Activated CD4-positive, CD25-positive, alpha-beta regulatory T cell (primary cell): Measurements from ENCODE around the gene PKD2L2.
"Not testable (repeated sequence)": the region's sequence is repeated elsewhere in the genome, so short reads cannot be mapped to it uniquely, and the experiment has no call there.

Experiments
- DNase-seq, 4 experiments: peaks; one replicate each; lab custom pipeline; 2025; lab: John Stamatoyannopoulos, UW

The PKD2L2 gene

DNA sequence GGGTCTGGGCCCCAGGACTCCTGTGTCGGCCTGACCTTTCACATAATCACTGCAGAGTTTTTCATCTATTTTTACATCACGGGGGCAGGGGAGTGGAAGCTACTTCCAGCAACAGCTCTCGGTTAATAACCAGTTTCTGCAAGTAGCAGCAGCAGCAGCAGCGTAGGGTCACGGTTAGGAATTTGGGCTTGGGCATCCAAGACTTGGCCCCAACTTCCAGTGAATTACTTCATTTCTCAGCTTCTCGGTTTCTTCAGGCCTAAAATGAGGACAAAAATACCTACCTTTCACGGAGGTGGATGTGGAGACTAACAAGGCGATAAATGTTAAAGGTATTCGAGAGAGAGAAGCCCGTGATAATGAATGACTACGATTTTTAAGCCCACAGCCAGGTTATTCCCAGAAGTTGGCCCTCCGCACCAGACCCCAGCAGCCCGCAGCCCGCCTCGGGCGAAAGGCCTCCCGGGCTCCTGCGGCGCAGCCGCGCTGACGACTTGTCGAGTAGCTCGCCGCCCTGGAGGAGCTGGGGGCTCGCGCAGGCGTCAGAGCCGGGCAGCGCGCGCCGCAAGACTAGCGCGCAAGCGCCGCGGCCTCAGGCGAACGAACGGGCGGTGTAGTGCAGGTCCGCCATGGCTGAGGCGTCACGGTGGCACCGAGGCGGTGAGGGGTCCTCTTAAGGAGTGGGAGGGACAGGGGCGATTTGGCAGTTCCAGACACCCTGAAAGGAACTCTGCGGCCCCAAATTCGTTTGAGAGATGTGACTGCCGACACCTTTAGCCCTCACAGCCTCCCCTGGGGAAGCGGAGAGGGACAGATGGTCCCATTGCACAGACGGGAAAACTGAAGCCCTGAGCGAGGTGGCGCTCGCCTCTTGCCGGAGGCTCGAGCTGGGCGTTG, at the start of gene PKD2L2:
Gene PKD2L2, plus strand, starts transcription at position 595 of the 897 bp plus-strand sequence. Its CDS starts 35 bp downstream, at position 630.
- DNase-seq, result peak; percentile 67 to 72 (median 70)

DNA sequence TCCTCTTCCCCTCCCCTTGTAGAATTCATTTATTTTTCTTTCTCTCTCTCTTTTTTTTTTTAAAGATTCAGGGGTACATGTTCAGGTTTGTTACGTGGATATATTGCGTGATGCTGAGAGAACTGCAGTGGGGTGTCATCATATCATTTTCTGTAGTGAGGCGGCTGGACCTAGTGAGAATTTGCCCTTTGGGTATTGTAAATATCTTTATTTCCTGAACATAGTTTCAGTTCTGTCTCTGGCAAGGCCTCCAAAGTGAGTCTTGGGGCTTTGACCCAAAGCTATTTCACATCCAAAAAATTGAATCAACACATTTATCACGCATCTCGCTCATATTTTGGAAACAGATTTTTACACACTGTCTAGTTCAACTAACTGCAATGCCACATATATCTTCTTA, 47.0 kb upstream of the PKD2L2 start:
- no peak for DNase-seq

DNA sequence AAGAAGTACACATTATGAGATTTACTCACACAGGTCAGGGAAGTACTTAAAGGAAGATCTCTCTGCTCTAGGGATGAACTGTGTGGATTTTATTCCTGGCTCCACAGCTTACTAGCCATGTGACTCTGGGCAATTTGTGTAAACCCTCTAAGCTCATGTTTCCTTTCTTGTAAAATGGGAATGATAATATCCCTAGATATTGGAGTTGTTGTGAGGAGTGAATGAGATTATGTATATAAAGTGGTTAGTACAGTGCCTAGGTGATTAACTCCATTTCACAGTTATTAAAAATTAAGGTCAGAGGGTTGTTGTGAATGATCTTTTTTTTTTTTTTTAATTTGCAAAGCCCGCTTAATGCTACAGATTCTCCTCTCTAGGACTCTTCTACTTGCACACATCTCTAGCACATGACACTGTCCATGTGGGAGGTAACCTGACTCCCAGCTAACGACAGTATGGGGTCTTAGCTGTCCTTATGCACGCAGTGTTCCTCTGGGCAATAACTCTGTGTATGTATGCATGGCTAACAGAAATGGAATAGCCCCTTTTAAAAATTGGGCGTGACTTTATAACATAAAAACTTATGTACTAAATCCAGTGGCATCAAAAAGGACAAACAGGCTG, 45.5 kb upstream of the PKD2L2 start:
- DNase-seq, result no peak

DNA sequence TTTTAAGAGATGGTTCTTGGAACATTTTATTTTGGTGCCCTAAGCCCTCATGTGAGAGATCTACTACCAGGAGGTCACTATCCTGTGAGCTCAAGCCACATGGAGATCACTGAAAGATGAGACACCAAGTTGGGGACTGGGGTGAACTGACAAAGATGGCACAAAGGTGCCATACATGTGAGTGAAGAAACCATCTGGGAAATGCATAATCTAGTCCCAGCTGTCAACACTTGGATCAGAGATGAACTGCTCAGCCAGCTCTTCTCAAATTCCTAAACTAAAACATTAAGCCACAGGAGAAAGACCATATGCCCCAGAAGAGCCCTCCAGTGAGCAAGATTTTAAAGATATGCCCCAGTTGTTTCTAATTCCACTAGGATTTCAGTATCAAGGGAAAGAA, 43.8 kb upstream of the PKD2L2 start:
- no peak for DNase-seq

DNA sequence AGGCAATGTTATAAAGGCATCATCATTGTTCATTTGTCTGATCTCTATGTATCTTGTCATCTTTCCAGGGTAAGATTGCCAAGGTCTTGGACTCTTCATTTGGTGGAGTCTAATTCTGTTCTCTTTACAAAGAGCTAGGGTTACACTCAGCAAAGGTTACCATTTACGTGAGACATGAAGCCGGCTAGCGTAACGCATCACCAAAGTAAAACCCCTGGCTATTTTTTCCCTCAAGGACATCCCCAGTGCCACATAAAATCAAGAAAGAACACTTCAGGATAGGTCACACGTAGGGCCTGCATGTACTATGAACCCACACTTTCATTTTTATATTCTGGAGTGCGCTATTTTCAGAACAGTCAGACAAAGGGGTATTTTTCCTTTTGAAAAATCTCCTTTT, 41.6 kb upstream of the PKD2L2 start:
- no peak for DNase-seq

DNA sequence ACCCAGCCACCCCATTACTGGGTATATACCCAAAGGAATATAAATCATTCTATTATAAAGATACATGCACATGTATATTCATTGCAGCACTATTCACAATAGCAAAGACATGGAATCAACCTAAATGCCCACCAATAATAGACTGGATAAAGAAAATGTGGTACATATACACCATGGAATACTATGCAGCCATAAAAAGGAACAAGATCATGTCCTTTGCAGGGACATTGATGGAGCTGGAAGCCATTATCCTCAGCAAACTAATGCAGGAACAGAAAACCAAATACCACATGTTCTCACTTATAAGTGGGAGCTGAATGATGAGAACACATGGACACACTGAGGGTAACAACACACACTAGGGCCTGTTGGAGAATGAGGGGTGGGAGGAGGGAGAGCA, 36.1 kb upstream of the PKD2L2 start:
- DNase-seq, result not testable (repeated sequence)

DNA sequence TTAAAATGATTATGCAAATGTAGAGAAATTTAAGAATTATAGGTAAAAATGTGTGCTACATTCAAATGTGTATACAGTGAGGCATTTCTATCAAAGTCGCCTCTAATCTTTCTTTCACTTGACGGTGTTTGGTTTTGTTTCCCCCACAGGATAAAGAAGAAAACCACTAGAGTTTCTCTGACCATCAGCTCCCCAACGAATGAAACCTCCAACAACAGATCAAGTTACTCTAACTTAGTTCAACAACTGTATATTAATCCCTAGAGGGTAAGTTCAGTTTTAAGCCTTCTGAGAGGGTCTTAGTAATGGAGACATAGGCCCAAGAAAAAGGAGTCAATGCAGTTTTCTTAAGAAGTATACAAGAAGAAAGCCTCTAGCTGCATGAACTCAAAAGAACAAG, 33.1 kb upstream of the PKD2L2 start:
- DNase-seq, result no peak

DNA sequence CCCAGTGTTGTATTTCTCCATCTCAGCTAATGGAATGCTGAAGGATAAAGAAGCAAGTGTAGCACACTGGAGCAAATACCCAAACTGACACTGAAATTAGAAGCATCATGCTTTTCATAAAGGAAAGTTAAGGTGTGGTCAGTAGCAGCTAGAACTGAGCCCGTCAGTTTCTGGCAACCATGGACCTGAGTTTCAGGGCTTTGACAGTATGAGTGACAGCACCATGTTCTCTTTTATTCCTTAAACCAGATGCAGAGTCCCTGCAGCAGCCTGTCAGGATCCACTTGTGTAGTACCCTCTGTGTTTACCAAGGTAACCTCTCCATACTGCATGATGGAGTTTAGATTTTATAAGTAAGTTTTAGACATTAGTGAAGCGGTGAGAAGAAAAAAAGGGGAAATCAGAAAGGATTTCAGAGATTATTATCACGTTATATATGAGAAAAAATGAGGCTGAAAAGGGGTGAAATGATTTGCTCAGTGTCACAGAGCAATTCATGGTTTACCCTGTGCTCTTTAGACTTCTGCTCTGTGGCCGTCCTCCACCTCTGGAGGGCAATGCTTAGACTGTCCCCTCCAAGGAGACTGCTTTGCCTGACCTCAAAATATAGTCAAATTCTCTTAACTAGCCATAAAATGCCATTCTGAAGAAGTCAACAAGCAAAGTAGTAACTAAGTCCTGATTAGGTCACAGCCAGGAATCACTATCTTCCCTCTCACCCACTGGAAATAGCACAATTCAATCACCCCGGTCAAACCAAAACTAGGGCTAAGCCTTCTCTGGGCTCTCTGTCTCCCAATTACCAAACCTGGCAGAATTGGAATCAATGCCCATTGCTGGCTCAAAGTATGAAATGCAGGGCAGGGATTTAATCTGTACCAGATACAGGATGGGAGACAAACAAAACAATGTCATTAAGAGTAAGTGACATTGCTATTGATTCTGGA, 32.1 kb upstream of the PKD2L2 start:
- DNase-seq, result no peak

DNA sequence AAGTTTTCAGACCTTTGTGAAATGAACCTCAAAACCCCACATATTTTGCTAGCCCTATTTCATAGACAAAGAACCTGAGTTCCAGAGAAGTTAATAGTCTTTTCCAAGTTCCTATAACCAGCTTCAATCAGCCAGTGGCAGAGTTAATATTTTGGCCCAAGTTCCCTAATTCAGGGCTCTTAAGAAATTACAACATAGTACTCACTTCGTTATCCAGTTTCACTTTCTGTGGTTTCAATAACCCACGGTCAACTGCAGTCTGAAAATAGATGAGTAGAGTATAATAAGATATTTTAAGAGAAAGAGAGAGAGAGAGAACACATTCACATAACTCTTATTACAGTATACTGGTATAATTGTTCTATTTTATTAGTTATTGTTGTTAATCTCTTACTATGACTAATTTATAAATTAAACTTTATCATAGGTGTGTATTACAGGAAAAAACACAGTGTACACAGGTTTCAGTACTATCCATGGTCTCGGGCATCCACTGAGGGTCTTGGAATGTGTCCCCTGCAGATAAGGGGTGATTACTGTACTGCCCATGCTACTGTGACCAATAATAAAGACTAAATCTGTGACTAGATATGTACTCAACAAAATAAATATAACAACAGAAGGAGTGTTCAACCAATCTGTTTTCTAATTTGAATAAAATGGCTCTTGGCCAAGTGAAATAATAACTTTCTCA, 30.9 kb upstream of the PKD2L2 start:
- DNase-seq, result no peak

DNA sequence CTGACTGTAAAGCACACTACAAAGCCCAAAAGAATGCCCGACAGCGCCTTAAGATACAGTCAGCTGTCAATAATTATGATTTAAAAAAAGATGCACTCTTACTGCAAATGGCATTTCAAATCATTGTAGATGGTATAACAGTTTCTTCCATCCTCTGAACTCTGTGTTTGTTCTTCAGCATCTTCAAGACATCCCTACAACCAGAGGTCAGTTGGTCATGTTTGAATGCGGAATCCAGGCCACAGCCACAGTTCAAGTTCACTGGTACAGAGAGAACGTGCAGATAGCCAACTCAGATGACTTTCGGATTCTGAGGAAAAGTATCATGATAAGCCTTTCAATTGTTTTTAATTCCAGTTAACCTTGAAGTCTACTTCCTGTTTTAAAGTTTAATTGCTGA, 30.3 kb upstream of the PKD2L2 start:
- no peak for DNase-seq

DNA sequence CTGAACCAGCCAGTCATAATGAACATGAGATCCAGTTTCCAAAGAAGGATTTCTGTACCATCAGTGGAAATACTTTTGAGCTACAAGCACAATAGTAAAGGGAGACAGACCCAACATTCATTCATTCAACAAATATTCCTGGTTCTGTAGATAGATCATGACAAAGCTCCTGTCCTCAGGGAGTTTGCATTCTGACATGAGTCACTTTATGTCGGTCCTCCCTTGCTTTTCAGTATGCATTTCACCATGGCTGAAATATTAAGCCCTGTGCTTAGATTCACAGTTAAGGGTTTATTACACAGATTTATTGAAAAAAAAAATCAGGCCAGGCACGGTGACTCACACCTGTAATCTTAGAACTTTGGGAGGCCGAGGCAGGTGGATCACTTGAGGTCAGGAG, 27.0 kb upstream of the PKD2L2 start:
- no peak for DNase-seq

DNA sequence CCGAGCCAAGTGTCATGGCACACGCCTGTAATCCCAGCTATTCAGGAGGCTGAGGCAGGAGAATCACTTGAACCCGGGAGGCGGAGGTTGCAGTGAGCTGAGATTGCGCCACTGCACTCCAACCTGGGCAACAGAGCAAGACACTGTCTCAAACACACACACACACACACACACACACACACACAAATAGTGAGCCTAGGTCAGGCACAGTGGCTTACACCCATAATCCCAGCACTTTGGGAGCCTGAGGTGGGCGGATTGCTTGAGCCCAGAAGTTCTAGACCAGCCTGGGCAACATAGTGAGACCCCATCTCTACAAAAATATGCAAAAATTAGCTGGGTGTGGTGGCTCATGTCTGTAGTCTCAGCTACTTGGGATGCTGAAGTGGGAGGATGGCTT, 25.6 kb upstream of the PKD2L2 start:
- DNase-seq, result not testable (repeated sequence)

DNA sequence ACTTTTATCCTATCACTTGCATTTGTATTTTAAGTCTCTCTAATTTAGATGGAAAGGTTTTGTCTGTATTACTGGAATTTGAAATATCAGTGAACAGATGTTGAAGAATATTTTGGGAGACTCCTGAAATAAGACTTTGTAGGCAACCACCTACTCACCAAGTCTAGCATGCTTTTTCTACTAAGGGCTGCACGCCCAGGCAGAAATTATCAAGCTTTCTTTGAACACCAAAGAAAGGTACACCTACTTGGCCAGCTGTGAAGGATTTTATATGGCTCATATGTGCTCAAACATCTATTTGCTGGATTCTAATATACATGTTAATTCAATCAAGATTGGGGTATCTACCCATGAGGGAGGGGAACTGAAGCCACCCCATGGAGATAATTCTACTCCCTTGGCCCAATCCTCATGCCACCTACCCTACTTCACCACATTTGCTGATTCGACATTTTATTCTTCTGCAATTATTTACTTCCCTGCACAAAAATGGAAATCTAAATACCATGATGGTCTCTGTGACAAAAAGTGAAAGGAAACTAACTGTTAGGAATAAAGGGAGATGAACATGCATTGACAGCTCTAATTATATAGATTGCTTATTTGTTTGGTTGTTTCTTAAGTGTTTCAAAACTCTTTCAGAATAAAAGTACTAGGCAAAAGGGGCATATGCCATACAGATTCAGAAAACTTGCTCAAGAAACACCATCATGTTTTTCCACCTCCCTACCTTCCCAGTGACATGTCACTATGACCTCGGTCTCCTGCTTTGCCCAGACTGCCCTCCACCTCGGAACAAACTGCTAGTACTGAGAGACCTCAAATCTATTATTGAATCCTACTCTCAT, 22.5 kb upstream of the PKD2L2 start:
- DNase-seq, result no peak

DNA sequence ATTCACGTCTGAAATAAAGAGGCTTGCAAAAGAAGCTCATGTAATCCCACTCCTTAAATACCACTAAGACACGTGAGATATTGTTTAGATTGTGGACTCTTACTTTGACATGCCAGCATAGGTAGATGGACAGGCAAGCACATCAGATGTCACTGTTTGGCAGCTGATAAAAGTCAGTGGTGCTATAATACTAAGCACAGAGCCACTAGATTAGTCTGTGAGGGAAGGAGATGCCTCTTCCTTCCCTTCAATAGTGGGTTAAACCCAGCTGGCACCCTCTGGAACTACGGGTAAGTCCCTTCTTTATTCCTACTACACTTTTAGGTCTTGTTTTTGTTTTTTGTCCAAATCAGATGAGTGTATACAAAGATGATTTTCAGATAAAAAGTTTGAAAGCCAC, 21.6 kb upstream of the PKD2L2 start, which contains the start of gene MYOT:
Gene MYOT, plus strand, starts transcription at position 197 of the 400 bp plus-strand sequence. CDS start 2,792 bp downstream, outside the sequence.
- DNase-seq, result no peak

DNA sequence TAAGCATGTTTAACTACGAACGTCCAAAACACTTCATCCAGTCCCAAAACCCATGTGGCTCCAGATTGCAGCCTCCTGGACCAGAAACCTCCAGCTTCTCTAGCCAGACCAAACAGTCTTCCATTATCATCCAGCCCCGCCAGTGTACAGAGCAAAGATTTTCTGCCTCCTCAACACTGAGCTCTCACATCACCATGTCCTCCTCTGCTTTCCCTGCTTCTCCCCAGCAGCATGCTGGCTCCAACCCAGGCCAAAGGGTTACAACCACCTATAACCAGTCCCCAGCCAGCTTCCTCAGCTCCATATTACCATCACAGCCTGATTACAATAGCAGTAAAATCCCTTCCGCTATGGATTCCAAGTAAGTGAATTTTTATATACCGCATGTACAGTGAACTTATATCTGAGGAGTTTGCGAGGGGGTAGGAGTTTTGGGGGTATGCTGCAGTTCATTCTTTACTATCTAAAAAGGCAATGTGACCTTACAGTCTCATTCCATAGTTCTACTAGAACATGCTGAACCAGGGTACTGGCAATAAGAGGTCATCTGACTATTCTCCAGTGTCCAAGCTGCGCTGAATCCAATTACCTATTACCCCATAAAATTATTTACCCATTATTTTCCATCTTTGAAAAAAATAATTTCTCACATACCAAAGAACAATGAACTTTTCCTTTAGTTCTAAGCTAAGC, 18.5 kb upstream of the PKD2L2 start:
- DNase-seq, result no peak

DNA sequence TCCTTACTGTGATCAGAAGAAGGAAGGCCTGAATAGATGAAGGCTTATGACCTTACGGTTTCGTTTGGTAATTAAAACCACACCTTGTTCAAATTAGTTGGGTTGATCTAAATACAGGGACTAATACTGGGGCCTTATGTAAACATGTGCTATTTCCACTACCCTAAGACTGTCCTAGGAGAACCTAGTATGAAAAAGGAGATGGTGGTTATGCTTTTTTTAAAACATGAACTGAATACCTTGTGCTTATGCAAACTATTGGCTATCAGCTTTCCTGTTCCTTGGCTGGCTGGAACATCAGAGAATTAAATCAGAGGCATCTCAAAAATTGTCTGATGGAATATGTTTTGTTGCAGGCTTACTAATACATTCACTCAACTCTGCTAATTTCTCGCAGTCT, 17.7 kb upstream of the PKD2L2 start:
- no peak for DNase-seq

DNA sequence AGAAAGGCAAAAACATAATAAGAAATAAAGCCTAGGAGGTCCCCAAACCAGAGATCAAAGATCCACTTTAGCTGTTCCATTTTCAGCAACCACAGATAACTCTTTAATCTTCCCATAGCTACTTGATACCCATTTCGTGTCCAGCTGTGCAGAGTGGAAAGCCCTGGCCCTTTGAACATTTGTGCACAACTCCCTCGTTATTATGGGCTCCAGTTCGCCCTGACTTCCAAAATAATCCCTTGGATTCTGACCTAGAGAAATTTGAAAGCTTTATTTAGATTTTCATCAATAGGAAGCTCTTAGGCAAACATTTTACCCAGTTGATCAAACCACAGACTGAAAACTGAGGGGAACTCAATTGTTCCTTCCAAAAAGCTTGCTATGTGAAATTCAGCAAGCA, 16.8 kb upstream of the PKD2L2 start:
- DNase-seq, result no peak

DNA sequence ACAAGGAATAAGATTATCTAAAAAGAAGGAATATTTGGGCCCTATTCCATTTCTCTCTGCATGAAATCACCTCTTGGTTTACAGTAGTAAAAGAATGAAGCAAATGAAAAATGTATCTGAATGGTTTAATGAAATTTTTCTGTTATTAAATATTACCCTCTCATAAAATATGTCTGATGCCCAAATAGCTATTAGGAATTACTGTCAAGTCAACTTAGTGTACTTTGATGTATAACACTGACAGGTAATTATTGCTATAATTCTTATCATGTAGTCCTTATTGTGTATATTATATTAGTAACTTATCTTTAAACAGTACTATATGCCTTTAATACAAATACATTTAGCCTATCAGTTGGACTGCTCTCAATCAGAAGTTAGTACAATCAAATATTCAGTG, 13.2 kb upstream of the PKD2L2 start:
- DNase-seq, result no peak

DNA sequence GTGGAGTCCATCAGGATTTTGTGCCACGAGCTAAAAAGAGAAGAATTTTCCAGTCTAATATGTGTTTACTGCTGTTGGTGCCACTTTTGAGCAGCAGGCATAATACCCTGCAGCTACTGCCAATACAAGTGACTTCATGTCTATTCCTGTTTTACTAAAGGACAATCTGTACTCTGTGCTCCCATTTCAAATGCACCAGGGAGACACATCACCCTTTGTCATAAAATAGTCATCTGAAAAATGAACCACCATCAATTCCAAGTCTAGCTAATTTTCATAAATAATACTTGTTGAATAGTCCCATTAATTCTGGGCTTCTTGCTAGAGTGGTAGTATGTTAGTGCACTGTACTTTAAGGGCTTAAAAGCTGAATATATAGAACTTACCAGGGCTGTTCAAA, 8.9 kb upstream of the PKD2L2 start:
- no peak for DNase-seq

DNA sequence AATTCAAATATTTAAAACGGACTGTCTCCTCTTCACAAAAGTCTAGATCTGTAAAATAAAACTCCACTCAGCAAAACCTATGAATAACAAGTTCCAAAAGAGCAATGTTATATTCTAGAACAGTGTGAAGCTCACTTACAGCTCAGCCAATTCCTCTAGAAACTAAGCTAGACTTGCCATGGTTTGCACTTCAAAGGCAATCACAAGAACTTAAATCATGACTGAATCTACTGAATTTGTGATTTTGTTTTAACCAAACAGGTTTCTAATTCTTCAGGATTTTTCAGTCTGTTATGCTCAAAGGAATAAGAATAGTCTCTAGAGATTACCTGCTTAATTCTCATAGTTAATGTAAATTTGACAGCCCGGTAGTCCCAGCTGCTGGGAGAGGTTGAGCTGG, 1.4 kb upstream of the PKD2L2 start:
- no peak for DNase-seq
